Myocyte (in vitro differentiated cells): ENCODE data around the gene COL4A1. TPM values are rescaled to one million over a fixed set of nuclear protein-coding genes. Genes with fewer than 3 reads are reported as not detected.

Experiments
- DNase-seq: peaks from one replicate; pipeline ENCODE4 v3.0.0-alpha.2; 2012; ENCODE audit warnings: low read depth
- total RNA-seq: library from RNA; depleted of rRNA; stranded (reverse); fragments of >200 nt; gene quantifications from 2 replicates; pipeline ENCODE4 v1.2.3, GENCODE V29; 2014

Gene COL4A1
- total RNA-seq, 1 donor from 2014 or later, result 128 TPM

- no peak for DNase-seq
Observed at GRCh38 chr13:110227416-110227815, 79.5 kb downstream of the COL4A1 start.

- DNase-seq, result peak; percentile 53
Observed at GRCh38 chr13:110225609-110226574, 81.1 kb downstream of the COL4A1 start.

- no peak for DNase-seq
Observed at GRCh38 chr13:110225003-110225402, 82.0 kb downstream of the COL4A1 start.

- DNase-seq, result no peak
Observed at GRCh38 chr13:110224519-110224918, 82.4 kb downstream of the COL4A1 start.

- DNase-seq, result no peak
Observed at GRCh38 chr13:110221406-110222117, 85.4 kb downstream of the COL4A1 start.

GRCh38 chr13:110220471-110220870 is 86.5 kb downstream of the COL4A1 start:
- no peak for DNase-seq

- DNase-seq, result no peak
Observed at GRCh38 chr13:110218581-110219201, 88.3 kb downstream of the COL4A1 start.

GRCh38 chr13:110217811-110218210 is 89.1 kb downstream of the COL4A1 start:
- DNase-seq, result no peak

GRCh38 chr13:110217085-110217484 is 89.9 kb downstream of the COL4A1 start:
- no peak for DNase-seq

- DNase-seq, result peak; percentile 68
Observed at GRCh38 chr13:110216398-110217041, 90.4 kb downstream of the COL4A1 start.

GRCh38 chr13:110216006-110216397 is 91.0 kb downstream of the COL4A1 start:
- no peak for DNase-seq

GRCh38 chr13:110215606-110216005 is 91.4 kb downstream of the COL4A1 start:
- no peak for DNase-seq

GRCh38 chr13:110214637-110215036 is 92.3 kb downstream of the COL4A1 start:
- no peak for DNase-seq

GRCh38 chr13:110213461-110214074 is 93.4 kb downstream of the COL4A1 start:
- DNase-seq, result no peak

- no peak for DNase-seq
Observed at GRCh38 chr13:110212529-110212928, 94.4 kb downstream of the COL4A1 start.

GRCh38 chr13:110211735-110212134 is 95.2 kb downstream of the COL4A1 start:
- DNase-seq, result no peak

GRCh38 chr13:110211046-110211445 is 95.9 kb downstream of the COL4A1 start:
- DNase-seq, result no peak

- DNase-seq, result no peak
Observed at GRCh38 chr13:110210604-110210985, 96.4 kb downstream of the COL4A1 start.

GRCh38 chr13:110209950-110210603 is 96.9 kb downstream of the COL4A1 start:
- DNase-seq, result no peak

GRCh38 chr13:110208116-110208515 is 98.8 kb downstream of the COL4A1 start:
- DNase-seq, result no peak
